ENCODE data around the gene ADAMTS15.

Gene ADAMTS15

GRCh38 chr11:130477586-130478203 lies 29.2 kb downstream of the ADAMTS15 start:
- no peak for DNase-seq (ENCODE audit: low read depth)
- H3K4me3 ChIP-seq (ENCODE audit: low read length) = no peak overlapping the region
- TF ChIP-seq CTCF (IDR thresholded peaks at IDR 0.05; ENCODE audit: insufficient read depth, low read depth, low read length, missing control alignments) = no peak

GRCh38 chr11:130478204-130478701 lies 29.8 kb downstream of the ADAMTS15 start:
- peak; percentile 60 for DNase-seq (ENCODE audit: low read depth)
- TF ChIP-seq CTCF (IDR thresholded peaks at IDR 0.05; ENCODE audit: insufficient read depth, low read depth, low read length, missing control alignments) = no peak
- H3K4me3 ChIP-seq (ENCODE audit: low read length) = no peak overlapping the region

GRCh38 chr11:130478881-130479280 lies 30.4 kb downstream of the ADAMTS15 start:
- no peak for DNase-seq (ENCODE audit: low read depth)
- TF ChIP-seq CTCF (IDR thresholded peaks at IDR 0.05; ENCODE audit: insufficient read depth, low read depth, low read length, missing control alignments) = no peak
- no peak overlapping the region for H3K4me3 ChIP-seq (ENCODE audit: low read length)

GRCh38 chr11:130480186-130480585 lies 31.7 kb downstream of the ADAMTS15 start:
- DNase-seq (ENCODE audit: low read depth) = no peak
- no peak overlapping the region for H3K4me3 ChIP-seq (ENCODE audit: low read length)
- no peak for TF ChIP-seq CTCF (IDR thresholded peaks at IDR 0.05; ENCODE audit: insufficient read depth, low read depth, low read length, missing control alignments)

GRCh38 chr11:130480711-130481140 lies 32.3 kb downstream of the ADAMTS15 start:
- H3K4me3 ChIP-seq (ENCODE audit: low read length) = no peak overlapping the region
- no peak for TF ChIP-seq CTCF (IDR thresholded peaks at IDR 0.05; ENCODE audit: insufficient read depth, low read depth, low read length, missing control alignments)
- no peak for DNase-seq (ENCODE audit: low read depth)

DNA sequence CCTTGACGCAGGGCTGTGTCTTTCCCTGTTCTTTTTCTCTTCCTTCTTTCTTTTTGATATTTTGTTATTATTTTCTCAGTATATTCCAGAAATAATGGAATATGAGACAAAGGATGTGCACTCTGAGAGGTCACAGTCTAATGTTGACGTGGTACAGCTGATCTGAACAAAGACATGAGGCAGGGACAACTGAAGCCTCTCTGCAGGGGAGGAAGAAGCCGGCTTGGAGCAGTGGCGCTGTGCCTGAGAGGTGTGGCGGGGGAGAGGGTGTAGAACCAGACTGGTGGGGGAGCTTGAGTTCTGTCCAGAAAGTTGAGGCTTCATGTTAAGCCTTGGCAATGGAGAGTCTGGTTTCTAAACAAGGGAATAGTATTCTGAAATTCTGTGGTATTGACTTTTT lies 34.7 kb downstream of the ADAMTS15 start:
- H3K4me3 ChIP-seq (ENCODE audit: low read length) = no peak overlapping the region
- no peak for TF ChIP-seq CTCF (IDR thresholded peaks at IDR 0.05; ENCODE audit: insufficient read depth, low read depth, low read length, missing control alignments)
- DNase-seq (ENCODE audit: low read depth) = no peak

DNA sequence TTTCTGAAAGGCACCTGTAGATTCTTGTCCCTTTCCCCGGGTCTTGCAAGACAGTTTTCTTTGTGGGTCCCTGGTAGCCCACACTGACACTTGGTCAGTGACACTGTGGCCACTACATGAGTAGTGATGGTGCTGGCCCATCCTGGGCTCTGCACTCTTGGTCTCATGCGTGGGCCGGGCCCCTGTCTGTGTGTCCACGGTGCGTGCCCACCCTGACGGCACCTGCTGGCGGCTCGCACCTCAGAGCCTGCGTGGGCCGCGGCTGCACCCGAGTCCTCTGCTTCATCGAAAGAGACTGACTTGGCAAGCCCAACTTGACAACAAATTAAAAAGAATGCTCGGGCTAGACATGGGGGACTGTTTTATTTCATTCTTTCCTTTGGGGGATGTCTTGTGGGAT lies 37.5 kb downstream of the ADAMTS15 start:
- TF ChIP-seq CTCF (IDR thresholded peaks at IDR 0.05; ENCODE audit: insufficient read depth, low read depth, low read length, missing control alignments) = no peak
- no peak overlapping the region for H3K4me3 ChIP-seq (ENCODE audit: low read length)
- no peak for DNase-seq (ENCODE audit: low read depth)
